NOMO-1 treated with dmso at 0.1 percent for 144 hours (cell line): ENCODE data around the gene FBN3.
"Not testable (repeated sequence)": the region's sequence is repeated elsewhere in the genome, so short reads cannot be mapped to it uniquely, and the experiment has no call there.

Experiments used
- DNase-seq: peaks from one replicate; lab custom pipeline; 2025; ENCODE audit not compliant: unreplicated experiment; lab: John Stamatoyannopoulos, UW

Gene FBN3

DNA sequence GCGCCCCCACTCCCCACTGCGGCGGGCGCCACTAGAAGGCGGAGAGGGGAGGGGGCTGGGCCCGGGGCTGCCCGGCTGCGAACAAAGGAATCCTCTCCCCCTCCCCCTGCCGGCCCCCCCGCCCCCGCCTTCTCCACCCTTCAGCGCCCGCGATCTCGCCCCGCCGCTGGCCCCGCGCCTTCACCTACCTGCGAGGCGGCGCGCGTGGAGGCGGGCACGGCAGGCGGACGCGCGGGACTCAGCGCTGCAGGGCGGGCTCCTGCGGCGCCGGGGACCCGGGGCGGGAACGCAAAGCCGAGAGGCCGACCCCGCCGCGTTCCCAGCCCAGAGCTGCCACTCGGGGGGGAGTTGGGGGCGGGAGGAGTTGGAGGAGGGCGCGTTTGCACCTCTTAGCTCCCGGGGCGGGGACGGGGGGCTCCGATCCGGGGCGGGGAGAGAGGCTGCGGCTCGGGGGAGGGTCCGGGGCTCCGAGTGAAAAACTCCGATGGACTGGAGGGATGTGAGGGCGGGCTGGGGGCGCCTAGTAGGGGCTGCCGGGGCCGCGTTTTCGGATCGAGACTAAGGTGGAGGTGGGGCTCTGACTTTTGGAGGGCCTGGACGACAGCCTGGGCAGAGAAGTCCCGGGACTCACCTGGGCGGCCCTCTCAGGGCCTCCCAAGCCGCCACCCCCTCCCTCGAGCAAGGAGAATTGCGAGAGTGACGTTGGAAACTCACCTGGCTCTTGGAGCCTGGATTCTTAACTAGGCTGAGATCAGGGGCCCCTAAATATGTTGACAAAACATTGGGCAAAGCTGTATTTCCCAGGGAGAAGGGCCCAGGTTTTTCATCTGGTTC lies at the start of gene FBN3:
Gene FBN3, minus strand, starts transcription at position 332 of the 834 bp plus-strand sequence. CDS start 2,112 bp downstream, outside the sequence.
- DNase-seq, result no peak

DNA sequence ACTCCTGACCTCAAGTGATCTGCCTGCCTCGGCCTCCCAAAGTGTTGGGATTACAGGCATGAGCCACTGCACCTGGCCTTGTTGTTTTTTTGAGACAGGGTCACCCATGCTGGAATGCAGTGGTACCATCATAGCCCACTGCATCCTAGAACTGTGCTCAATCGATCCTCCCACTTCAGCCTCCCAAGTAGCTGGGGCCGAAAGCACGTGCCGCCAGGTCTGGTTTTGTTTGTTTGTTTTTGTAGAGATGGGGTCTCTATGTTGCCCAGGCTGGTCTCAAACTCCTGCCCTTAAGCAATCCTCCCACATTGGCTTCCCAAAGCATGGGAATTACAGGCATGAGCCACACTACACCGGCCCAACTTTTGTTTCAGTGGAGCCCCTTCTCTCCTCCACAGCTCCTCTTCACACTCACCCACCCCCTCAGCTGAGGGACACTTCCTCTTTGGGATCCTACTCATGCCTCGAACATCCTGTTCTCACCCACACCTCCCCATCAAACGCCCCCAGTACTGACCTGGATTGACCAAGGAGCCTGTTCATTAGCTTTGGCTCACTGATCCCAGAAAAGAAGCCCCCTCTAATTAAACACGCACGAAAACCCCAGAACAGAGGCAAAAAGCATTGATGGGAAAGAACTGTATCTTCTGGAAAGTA lies 47.0 kb upstream of the FBN3 start:
- DNase-seq, result peak; percentile 22

DNA sequence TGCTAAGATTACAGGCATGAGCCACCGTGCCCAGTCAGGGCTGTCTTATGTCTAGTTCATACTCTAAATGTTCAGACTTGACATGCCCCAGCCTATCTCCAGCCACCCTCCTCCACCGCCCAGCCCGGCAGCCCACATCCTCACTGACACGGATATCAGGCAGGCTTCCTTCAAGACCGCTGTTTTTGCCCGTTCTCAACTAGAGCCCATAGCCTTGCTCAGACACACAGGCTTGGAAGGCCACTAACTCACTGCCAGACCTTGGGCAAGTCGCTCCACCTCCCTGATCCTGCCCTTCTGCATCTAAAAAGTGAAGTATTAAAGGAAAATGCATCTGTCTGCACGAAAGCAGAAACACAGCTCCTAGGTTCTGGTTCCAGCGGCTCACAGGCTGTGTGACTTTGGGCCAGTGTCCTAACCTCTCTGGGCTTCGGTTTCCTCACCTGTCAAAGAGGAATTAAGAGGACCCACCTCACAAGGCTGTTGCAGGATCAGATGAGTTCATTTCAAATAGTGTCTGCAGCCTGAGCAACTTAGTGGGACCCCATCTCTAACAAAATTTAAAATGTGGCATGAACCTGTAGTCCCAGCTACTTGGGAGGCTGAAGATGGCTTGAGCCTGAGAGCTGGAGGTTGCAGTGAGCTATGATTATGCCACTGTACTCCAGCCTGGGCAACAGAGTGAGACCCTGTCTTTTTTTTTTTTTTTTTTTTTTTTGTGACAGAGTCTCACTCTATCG lies 45.3 kb upstream of the FBN3 start:
- DNase-seq, result peak; percentile 30

DNA sequence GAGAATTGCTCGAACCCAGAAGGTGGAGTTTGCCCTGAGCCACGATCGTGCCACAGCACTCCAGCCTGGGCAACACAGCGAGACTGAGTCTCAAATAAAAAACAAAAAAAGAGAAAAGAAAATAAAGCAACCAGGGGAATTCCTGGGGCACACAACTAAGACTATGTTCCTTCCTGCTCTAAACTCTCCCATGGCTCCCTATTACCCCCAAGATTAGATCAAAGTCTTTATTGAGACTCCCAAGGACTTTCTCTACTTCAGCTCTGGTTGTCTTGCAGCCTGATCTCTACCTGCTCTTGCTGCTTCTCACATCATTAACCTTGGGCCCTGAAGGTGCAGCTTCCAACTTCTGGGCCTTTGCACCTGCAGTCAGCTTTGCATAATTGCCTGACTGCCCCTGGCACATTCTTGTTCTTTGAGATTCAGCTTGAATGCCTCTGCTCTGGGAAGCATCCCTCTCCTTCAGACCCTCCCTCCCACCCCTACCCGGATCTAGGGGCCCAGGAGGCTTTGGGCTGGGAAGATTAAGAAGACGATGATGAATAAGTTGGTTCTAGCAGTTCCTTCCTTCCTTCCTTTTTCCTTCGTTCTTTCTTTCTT lies 42.9 kb upstream of the FBN3 start:
- no peak for DNase-seq

DNA sequence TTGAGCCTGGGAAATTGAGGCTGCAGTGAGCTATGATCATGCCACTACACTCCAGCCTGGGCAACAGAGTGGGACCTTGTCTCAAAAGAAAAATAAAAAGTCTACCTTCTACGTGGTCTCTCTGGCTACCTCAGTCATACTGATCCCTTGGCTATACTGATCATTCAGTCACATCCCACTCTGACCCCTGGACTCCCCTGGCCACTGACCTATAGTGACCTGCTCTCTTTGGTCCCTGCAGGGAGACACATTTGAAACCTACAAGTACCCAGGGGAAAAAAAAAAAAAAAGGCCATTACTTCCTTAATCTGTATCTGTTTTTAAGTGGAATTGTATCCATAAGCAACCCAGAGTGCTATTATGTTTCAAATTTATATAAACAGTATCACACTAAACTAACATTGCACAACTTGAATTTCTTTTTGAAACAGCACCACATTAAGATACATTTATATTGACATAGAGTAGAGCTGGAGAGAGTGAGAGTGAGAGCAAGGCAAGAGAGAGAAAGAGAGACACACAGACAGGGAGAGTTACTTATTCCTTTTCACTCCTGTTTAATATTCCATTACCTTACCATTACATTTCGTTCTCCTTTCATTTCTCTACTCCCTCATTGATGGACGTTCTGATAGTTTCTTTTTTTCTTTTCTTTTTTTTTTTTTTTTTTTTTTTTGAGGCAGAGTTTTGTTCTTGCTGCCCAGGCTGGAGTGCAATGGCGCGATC lies 36.1 kb upstream of the FBN3 start:
- DNase-seq, result no peak

DNA sequence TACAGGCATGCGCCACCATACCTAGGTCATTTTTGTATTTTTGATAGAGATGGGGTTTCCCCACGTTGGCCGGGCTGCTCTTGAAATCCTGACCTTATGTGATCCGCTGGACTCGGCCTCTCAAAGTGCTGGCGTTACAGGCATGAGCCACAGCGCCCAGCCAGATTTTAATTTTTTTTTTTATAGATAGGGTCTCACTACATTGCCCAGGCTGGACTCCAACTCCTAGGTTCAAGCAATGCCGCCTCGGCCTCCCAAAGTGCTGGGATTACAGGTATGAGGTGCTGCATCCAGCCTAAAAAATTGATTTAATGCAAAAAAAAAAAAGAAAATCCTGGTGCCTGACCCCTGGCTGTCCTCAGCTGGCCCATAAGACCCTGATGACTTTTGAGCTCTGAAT lies 34.9 kb upstream of the FBN3 start:
- DNase-seq, result no peak

DNA sequence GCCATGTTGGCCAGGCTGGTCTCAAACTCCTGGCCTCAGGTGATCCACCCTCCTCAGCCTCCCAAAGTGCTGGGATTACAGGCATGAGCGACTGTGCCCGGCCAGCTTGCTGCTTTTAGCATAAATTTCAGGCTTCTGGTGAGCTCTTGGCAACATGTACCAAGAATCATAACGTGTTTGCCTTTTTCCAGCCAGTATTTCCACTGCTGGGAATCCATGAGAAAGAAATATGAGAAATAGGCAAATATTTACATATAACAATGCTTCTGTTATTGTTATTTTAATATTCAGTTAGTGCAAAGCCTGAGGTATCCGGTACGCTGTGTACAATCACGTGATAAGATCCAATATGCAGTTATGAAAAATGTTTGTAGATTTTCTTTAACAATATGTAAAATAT lies 30.6 kb upstream of the FBN3 start:
- no peak for DNase-seq

DNA sequence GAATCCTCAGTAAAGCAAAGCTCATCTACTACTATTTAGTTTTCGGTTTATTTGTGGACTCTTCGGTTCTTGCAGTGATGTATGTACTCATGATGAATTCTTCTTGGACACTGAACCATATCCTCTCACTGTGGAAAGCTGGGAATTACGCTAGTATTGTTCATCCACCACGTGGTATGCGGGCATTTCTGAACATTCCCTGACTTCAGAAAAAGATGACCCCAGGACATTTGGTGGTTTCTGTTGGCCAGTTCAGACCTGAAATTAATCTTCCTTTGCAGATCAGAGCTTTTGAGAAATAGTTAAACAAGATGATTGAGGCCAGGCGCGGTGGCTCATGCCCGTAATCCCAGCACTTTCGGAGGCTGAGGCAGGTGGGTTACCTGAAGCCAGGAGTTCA lies 25.3 kb upstream of the FBN3 start:
- no peak for DNase-seq

DNA sequence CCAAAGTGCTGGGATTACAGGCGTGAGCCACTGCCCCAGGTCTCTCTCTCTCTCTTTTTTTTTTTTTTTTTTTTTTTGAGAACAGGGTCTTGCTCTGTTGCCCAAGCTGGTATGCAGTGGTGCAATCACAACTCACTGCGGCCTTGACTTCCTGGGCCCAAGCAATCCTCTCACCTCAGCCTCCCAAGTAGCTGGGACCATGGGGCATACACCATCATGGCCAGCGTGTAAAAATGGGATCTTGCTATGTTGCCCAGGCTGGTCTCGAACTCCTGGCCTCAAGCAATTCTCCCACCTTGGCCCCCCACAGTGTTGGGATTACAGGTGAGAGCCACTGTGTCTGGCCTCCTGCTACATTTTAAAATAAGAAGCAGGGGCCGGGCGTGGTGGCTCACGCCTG lies 19.1 kb upstream of the FBN3 start:
- DNase-seq, result no peak

DNA sequence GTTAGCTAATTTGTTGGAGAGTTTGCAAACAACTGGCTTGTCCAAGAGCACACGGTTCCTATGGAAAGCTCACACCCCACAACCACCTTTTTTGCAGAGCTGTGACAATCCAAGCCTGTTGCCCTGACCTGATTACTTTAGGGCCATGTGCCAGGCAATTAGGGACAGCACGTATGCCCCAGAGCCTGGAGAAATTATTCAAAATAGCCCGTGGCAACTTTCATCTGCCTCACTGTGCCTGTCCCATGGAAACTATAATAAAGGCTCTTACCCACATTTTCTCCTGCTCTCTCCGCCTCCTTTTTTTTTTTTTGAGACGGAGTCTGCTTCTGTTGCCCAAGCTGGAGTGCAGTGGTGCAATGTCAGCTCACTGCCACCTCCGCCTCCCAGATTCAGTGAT lies 18.6 kb upstream of the FBN3 start:
- DNase-seq, result no peak

DNA sequence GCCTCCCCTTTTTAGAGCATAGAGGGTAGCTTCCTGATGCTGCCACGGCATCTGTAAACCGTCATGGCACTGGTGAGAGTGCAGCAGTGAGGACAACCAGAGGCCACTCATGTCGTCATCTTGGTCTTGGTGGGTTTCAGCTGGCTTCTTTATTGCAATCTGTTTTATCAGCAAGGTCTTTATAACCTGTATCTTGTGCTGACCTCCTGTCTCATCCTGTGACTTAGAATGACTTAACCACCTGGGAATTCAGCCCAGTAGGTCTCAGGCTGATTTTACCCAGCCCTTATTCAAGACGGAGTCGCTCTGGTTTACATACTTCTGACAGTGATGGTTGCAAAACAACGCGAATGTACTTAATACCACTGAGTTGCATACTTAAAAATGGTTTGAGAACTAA lies 14.4 kb upstream of the FBN3 start:
- no peak for DNase-seq

DNA sequence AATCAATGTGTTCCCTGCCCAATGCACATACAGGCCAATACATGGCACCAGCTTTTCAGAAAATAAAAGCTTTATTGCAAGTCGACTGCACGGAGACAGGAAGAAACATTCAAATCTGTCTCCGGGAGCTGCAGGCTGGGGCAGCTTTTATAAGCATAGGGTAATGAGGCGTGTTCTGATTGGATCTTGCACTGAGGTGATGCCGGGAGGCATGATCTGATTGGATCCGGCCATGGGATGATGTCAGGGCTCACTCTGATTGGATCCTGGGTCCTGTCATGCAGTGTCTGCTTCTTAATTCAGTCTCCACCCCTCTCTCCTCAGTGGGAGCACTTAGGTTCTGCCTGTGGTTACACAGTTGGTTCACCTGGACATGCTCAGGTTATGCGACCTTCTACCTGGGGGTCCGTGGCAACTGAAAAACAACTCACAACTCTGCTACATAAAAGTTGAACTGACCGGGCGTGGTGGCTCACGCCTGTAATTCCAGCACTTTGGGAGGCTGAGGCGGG lies 11.8 kb upstream of the FBN3 start:
- DNase-seq, result no peak

DNA sequence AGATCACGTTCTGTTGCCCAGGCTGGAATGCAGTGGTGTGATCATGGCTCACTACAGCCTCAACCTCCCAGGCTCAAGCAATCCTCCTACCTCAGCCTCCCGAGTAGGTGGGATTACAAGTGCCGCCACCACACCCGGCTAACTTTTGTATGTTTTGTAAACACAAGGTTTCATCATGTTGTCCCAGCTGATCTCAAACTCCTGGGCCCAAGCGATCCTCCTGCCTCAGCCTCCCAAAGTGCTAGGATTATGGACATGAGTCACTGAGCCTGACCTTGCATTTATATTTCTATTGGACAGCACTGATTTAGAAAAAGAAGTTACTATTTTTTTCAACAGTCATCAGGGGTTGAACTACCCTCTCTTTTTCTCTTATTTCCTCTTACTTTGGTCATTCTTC lies 9.9 kb upstream of the FBN3 start:
- not testable (repeated sequence) for DNase-seq

DNA sequence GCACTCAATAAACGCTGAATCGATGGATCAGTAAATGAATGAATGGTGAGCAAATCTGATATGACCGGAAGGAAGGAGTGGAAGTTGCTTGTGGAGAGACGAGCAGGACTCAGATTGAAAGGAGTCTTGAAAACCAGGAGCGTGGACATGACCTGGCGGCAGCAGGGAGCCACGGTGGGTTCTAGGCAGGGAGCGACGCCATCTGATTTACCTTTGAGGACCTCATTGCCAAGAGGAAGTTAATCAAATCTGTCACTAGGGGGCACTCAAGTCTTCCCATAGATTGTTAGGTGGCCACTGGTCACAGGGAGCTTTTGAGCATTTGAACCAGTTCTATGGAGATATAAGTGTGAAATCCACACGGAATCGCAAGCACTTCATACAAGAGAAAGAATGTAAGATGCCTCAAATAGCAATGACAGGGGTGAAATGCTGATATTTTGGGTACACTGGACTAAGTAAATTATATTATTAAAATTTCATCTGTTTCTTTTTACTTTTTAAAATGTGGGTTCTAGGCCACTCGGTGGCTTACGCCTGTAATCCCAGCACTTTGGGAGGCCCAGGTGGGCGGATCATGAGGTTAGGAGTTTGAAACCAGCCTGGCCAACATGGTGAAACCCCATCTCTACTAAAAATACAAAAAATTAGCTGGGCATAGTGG lies 9.2 kb upstream of the FBN3 start:
- DNase-seq, result peak; percentile 24

DNA sequence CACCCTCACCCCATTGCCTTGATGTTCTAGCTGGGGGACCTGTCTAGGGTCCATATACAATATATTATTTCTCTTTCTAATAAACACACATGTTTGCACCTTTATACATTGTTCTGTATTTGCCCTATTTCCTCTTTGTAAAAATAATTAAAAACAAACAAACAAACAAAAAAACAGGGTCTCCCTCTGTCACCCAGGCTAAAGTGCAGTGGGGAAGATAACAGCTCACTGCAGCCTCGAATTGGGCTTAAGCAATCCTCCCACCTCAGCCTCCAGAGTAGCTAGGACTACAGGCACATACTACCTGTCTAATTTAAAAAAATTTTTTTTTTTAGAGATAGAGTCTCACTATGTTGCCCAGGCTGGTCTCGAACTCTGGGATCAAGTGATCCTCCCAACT lies 5.9 kb upstream of the FBN3 start:
- no peak for DNase-seq

DNA sequence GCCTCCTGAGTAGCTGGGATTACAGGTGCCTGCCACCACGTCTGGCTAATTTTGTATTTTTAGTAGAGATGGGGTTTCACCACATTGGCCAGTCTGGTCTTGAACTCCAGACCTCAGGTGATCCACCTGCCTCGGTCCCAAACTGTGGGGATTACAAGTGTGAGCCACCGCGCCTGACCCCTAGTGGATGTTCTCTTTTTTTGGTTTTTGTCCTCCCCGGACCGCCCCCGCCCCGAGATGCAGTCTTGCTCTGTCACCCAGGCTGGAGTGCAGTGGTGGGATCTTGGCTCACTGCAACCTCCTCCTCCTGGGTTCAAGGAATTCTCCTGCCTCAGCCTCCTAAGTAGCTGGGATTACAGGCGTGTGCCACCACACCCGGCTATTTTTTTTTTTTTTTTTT lies 4.6 kb upstream of the FBN3 start:
- DNase-seq, result peak; percentile 31

DNA sequence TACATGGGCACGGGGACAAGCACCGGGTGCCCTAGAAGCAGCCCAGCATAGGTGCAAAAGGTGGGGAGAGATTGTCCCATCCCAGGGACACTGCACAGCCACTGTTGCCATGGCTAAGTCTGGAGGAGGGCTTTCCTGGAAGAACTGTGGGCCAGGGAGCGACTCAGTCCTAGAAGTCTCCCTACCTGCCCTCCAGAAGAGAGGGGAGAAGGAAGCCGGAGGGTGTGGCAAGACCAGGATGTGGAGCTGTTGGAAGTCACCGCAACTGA lies 2.3 kb upstream of the FBN3 start:
- no peak for DNase-seq

DNA sequence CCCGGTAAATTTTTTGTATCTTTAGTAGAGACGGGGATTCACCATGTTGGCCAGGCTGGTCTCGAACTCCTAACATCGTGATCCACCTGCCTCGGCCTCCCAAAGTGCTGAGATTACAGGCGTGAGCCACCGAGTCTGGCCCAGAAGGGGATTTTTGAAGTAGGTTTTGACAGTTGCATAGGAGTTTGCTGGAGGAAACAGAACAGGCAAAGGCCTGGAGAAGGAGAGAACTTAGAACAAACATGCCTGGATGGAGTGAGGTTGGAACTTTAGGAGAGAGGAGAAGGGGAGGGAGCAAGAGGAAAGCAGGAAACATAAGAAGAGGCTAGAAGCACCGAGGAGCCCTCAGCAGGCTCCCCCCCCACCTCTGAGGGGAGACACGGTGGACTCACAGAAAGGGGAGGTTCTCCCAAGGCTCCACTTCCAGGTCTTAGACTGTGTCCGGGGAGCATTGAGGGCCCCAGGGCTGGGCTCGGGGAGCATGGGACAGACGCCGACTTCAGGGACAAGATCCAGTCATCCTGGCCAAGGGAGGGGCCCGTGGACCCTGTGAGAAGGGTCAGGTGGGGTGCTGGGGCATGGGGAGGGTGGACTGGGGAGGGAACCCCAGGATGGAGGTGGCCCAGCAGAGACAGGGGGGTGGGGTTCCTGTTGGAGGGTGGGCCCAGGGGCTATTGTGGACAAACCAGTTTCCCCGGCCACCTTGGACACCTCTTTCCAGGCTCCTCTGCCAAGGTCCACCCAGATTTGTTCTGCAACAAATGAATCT lies 1.8 kb upstream of the FBN3 start:
- DNase-seq, result no peak

DNA sequence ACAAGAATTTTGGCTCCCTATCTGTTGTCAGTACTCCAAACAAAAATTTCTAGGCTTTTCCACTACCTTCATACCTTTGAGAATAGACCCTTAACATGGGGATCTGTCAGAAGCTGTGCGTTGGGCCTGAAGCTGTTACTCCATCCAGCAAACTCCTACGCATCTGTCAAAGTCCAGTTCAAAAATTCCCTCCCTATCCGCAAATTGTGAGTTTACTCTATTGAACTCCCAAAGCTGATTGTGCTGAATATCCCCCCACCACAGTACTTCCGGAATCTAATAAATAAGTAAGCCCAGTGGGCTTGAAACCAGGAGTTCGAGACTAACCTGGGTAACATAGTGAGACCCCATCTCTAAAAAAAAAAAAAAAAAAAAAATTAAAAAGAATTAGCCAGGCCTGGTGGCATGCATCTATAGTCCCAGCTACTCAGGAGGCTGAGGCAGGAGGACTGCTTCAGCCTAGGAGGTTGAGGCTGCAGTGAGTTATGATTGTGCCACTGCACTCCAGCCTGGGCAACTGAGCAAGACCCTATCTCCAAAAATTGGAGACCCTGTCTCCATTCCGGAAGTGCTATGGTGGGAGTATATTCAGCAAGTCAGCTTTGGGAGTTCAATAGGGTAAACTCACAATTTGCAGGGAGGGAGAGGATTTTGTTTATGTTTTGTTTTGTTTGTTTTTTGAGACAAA lies 930 bp upstream of the FBN3 start:
- DNase-seq, result no peak
